ENCODE results near the gene FARS2. TPM values are rescaled to one million over a fixed set of nuclear protein-coding genes. Genes with fewer than 3 reads are reported as not detected.

FARS2 gene
- total RNA-seq, 6 donors from 2014 or later = 16.4 to 34.6 (median 19.9) TPM

DNA sequence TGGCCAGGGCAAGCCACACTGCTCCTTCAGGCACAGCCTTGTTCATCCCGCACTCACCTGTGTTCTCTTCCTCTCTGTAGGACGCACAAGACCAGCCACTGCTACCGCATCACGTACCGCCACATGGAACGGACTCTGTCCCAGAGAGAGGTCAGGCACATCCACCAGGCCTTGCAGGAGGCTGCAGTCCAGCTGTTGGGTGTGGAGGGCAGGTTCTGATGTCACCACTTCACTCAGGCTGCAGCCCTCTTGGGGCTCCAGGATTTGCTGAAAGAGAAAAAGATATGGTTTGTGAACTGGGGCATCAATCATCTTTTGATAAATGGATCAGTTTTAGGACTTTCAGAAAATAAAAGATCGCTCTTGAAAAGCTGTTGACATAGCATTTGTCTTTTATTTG, 509.9 kb downstream of the FARS2 start:
- Histone ChIP-seq H3K4me3 (no peak overlapping the region), H3K4me1 (no peaks in the 10 kb centered on the region), H3K27ac (no peak overlapping the region), H3K27me3 (no peaks in the 10 kb centered on the region), H3K9me3 (no peaks in the 10 kb centered on the region), H3K36me3 (peaks cover 0 to 5% (median 2%) of the 10 kb centered on the region in 4 donors)
- TF ChIP-seq POLR2A (IDR thresholded peaks at IDR 0.05) = no peak
- TF ChIP-seq CTCF (IDR thresholded peaks at IDR 0.05) = no peak
- TF ChIP-seq POLR2AphosphoS5 (IDR thresholded peaks at IDR 0.05) = no peak
- no peak for TF ChIP-seq EP300 (IDR thresholded peaks at IDR 0.05)
- 94 to 100% methylated on average over 7 of the region's 7 CpGs for WGBS, 2 donors
- no peak for DNase-seq
- ATAC-seq (ENCODE audit: low FRiP score in 2 of 2) = no peak

GRCh38 chr6:5771759-5772390, 510.6 kb downstream of the FARS2 start:
- WGBS, 2 donors = 98 to 100% methylated on average over 5 to 6 of the region's 6 CpGs
- Histone ChIP-seq H3K4me3 (no peak overlapping the region), H3K36me3 (peaks cover 0 to 5% (median 2%) of the 10 kb centered on the region in 4 donors), H3K4me1 (no peaks in the 10 kb centered on the region), H3K9me3 (no peaks in the 10 kb centered on the region), H3K27me3 (no peaks in the 10 kb centered on the region), H3K27ac (no peak overlapping the region)
- no peak for DNase-seq
- TF ChIP-seq POLR2AphosphoS5 (IDR thresholded peaks at IDR 0.05) = no peak
- TF ChIP-seq POLR2A (IDR thresholded peaks at IDR 0.05) = no peak
- no peak for TF ChIP-seq CTCF (IDR thresholded peaks at IDR 0.05)
- TF ChIP-seq EP300 (IDR thresholded peaks at IDR 0.05) = no peak
- no peak for ATAC-seq (ENCODE audit: low FRiP score in 2 of 2)

GRCh38 chr6:5772408-5773120, 511.3 kb downstream of the FARS2 start:
- 94 to 97% methylated on average over 11 of the region's 11 CpGs for WGBS, 2 donors
- no peak for DNase-seq

DNA sequence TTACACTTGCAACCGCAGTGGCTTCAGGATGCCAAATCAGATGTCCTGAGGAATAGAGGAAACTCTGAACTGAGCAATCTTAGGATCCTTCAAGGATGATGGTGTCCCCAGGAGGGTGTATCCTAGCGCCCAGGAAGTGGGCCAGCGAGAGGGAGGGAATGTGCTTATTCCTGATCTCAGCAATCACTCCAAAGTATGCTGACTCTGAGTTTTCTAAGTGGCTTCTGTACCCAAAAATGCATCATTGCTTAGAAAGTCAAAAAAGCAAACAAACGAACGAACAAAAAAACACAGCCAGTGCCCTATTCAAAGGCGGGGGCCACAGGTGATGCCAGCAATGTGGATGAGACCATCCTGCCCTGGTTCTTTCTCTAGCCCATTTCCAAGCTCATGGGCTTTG, 514.8 kb downstream of the FARS2 start:
- Histone ChIP-seq H3K27ac (no peak overlapping the region), H3K4me3 (no peak overlapping the region), H3K27me3 (no peaks in the 10 kb centered on the region), H3K36me3 (peaks cover 0 to 5% (median 2%) of the 10 kb centered on the region in 4 donors), H3K9me3 (no peaks in the 10 kb centered on the region), H3K4me1 (no peaks in the 10 kb centered on the region)
- ATAC-seq (ENCODE audit: low FRiP score in 2 of 2) (no peak), DNase-seq (no peak)
- WGBS, 2 donors = 96 to 99% methylated on average over 6 of the region's 6 CpGs
- no peak for TF ChIP-seq POLR2A (IDR thresholded peaks at IDR 0.05)
- TF ChIP-seq POLR2AphosphoS5 (IDR thresholded peaks at IDR 0.05) = no peak
- no peak for TF ChIP-seq CTCF (IDR thresholded peaks at IDR 0.05)
- no peak for TF ChIP-seq EP300 (IDR thresholded peaks at IDR 0.05)

More at GRCh38 chr6:5772408-5773120, 511.3 kb downstream of the FARS2 start:
- Histone ChIP-seq H3K27me3 (no peaks in the 10 kb centered on the region), H3K4me3 (no peak overlapping the region), H3K4me1 (no peaks in the 10 kb centered on the region), H3K27ac (no peak overlapping the region), H3K36me3 (peaks cover 0 to 5% (median 2%) of the 10 kb centered on the region in 4 donors), H3K9me3 (no peaks in the 10 kb centered on the region)
- ATAC-seq (ENCODE audit: low FRiP score in 2 of 2) = no peak
- no peak for TF ChIP-seq EP300 (IDR thresholded peaks at IDR 0.05)
- no peak for TF ChIP-seq POLR2A (IDR thresholded peaks at IDR 0.05)
- no peak for TF ChIP-seq CTCF (IDR thresholded peaks at IDR 0.05)
- no peak for TF ChIP-seq POLR2AphosphoS5 (IDR thresholded peaks at IDR 0.05)
